Measurements from ENCODE around the gene SH2B3. TPM values are rescaled to one million over a fixed set of nuclear protein-coding genes. Genes with fewer than 3 reads are reported as not detected.

The SH2B3 gene
- total RNA-seq, 1 donor from 2014 or later, result 47.1 TPM

DNA sequence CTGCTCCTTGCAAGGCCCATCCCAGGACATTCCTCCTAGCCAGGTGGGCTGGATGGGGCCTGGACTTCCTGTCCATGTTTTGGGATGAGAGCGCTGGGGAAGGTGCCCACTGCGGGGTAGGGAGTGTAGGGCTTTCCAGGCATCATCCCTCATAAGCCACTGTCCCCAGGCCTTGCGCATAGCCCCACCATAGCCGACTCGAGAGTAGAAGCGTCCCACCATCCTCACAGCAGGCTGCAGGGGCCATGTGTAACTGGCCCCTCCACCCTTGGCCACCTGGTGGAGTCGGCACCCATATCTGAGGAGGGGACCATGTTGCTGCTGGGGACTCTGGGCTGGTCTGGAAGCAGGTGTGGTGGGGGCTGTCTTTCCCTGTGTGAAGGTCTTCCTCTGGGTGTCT lies 30.5 kb downstream of the SH2B3 start:
- no peak for ATAC-seq
- intact Hi-C loops (cut with DNase I), result no loop called here
- no peak for DNase-seq
- Histone ChIP-seq H3K36me3 (no peaks in the 10 kb centered on the region), H3K27ac (no peak overlapping the region), H3K4me3 (no peak overlapping the region), H3K4me1 (peaks cover 95% of the 10 kb centered on the region), H3K9me3 (no peaks in the 10 kb centered on the region), H3K27me3 (no peaks in the 10 kb centered on the region)
- TF ChIP-seq, protein P1, sequence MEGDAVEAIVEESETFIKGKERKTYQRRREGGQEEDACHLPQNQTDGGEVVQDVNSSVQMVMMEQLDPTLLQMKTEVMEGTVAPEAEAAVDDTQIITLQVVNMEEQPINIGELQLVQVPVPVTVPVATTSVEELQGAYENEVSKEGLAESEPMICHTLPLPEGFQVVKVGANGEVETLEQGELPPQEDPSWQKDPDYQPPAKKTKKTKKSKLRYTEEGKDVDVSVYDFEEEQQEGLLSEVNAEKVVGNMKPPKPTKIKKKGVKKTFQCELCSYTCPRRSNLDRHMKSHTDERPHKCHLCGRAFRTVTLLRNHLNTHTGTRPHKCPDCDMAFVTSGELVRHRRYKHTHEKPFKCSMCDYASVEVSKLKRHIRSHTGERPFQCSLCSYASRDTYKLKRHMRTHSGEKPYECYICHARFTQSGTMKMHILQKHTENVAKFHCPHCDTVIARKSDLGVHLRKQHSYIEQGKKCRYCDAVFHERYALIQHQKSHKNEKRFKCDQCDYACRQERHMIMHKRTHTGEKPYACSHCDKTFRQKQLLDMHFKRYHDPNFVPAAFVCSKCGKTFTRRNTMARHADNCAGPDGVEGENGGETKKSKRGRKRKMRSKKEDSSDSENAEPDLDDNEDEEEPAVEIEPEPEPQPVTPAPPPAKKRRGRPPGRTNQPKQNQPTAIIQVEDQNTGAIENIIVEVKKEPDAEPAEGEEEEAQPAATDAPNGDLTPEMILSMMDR (IDR thresholded peaks at IDR 0.05), result no peak

- Histone ChIP-seq H3K9me3 (no peaks in the 10 kb centered on the region), H3K4me3 (no peak overlapping the region), H3K4me1 (peaks cover 95% of the 10 kb centered on the region), H3K27me3 (no peaks in the 10 kb centered on the region), H3K27ac (no peak overlapping the region), H3K36me3 (peaks cover 5% of the 10 kb centered on the region)
- DNase-seq (no peak), ATAC-seq (no peak)
- intact Hi-C loops (cut with DNase I), result no loop called here
- TF ChIP-seq, protein P1 (IDR thresholded peaks at IDR 0.05), result no peak
Measured at GRCh38 chr12:111436811-111437210, 31.1 kb downstream of the SH2B3 start.

- intact Hi-C loops (cut with DNase I), result no loop called here
- H3K27me3 ChIP-seq, result no peaks in the 10 kb centered on the region
- H3K9me3 ChIP-seq, result no peaks in the 10 kb centered on the region
- TF ChIP-seq, protein P1 (IDR thresholded peaks at IDR 0.05), result no peak
- H3K27ac ChIP-seq, result peak overlapping the region; percentile 58
- H3K4me3 ChIP-seq, result no peak overlapping the region
- ATAC-seq (peak; percentile 65), DNase-seq (no peak)
- peaks cover 95% of the 10 kb centered on the region for H3K4me1 ChIP-seq
- H3K36me3 ChIP-seq, result peaks cover 12% of the 10 kb centered on the region
Measured at GRCh38 chr12:111437816-111438454, 32.2 kb downstream of the SH2B3 start.

DNA sequence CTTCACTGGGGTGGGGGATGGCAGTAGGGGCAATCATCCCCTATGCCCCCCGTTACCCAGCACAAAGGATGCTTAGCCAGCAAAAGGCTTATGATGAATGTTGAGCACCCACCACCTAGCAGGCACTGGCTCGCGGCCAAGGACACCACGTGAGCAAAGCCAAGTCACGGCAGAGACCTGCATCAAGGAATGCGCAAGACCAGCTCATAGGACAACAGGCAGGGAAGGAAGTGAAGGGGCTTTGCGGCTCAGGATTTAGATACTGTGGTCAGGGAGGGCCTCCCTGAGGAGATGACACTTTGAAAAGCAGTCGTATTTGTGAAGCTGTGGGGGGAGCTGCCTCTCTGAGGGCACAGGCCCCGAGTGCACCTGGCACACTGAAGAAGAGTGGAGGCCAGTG lies 32.8 kb downstream of the SH2B3 start:
- TF ChIP-seq, protein P1 (IDR thresholded peaks at IDR 0.05), result no peak
- DNase-seq, result no peak
- Histone ChIP-seq H3K27ac (peak overlapping the region; percentile 58), H3K27me3 (no peaks in the 10 kb centered on the region), H3K9me3 (no peaks in the 10 kb centered on the region), H3K36me3 (peaks cover 17% of the 10 kb centered on the region), H3K4me1 (peaks cover 95% of the 10 kb centered on the region), H3K4me3 (no peak overlapping the region)
- ATAC-seq, result no peak
- intact Hi-C loops (cut with DNase I), result no loop called here

GRCh38 chr12:111439657-111440151 lies 34.0 kb downstream of the SH2B3 start:
- H3K4me3 ChIP-seq, result no peak overlapping the region
- no peaks in the 10 kb centered on the region for H3K27me3 ChIP-seq
- H3K4me1 ChIP-seq, result peaks cover 97% of the 10 kb centered on the region
- DNase-seq (peak; percentile 61), ATAC-seq (no peak)
- no peaks in the 10 kb centered on the region for H3K9me3 ChIP-seq
- intact Hi-C loops (cut with DNase I), result no loop called here
- H3K36me3 ChIP-seq, result peaks cover 24% of the 10 kb centered on the region
- TF ChIP-seq, protein P1 (IDR thresholded peaks at IDR 0.05), result no peak
- peak overlapping the region; percentile 39 for H3K27ac ChIP-seq

All from upper lobe of right lung (tissue), 1 donor.